Activated T-helper 1 cell treated with anti-CD3 and anti-CD28 coated beads, Interleukin-12 subunit alpha, Interleukin-12 subunit beta, Interleukin-2, Interleukin-4 antibody, amounts not matched to agents 30 ng/mL and 10 ng/mL and 1 ng/mL, durations not matched to agents 14 hours and 24 hours and 36 hours (primary cell): ENCODE measurements around the gene DIS3L. TPM values are rescaled to one million over a fixed set of nuclear protein-coding genes. Genes with fewer than 3 reads are reported as not detected.
"Not testable (repeated sequence)": the region's sequence is repeated elsewhere in the genome, so short reads cannot be mapped to it uniquely, and the experiment has no call there.

ENCODE experiments used
- DNase-seq: peaks from one replicate; pipeline ENCODE4 v3.0.0; 2021; ENCODE audit warnings: low spot score
- H3K27ac Mint-ChIP-seq: one replicate; pipeline ENCODE4 v1.8.0; 2021; ENCODE audit warnings: mild to moderate bottlenecking, mixed read lengths
- H3K27me3 Mint-ChIP-seq: one replicate; pipeline ENCODE4 v1.8.0; 2022; ENCODE audit warnings: mild to moderate bottlenecking, moderate library complexity, mixed read lengths; ENCODE audit not compliant: insufficient read depth
- H3K36me3 Mint-ChIP-seq: one replicate; pipeline ENCODE4 v1.8.0; 2021; ENCODE audit warnings: low read depth, mixed read lengths
- H3K4me1 Mint-ChIP-seq: one replicate; pipeline ENCODE4 v1.8.0; 2021; ENCODE audit warnings: low read depth, mixed read lengths
- H3K4me3 Mint-ChIP-seq: one replicate; pipeline ENCODE4 v1.8.0; 2021; ENCODE audit warnings: mild to moderate bottlenecking, moderate library complexity, mixed read lengths
- H3K9me3 Mint-ChIP-seq: one replicate; pipeline ENCODE4 v1.8.0; 2021; ENCODE audit warnings: mixed read lengths
- intact Hi-C: fragments of 100-400 bp; cut with micrococcal nuclease; formaldehyde crosslinking; loops from one replicate; pipeline ENCODE4 v1.15.1; 2024
- total RNA-seq: library from RNA; stranded (reverse); gene quantifications from 2 replicates; pipeline ENCODE4 v1.2.3, GENCODE V29; 2022

DIS3L gene
- total RNA-seq, 1 donor from 2014 or later, result 47.7 TPM

- DNase-seq, result no peak
- H3K4me1 Mint-ChIP-seq, result peaks cover 19% of the 10 kb centered on the region
- H3K9me3 Mint-ChIP-seq, result no peaks in the 10 kb centered on the region
- H3K27me3 Mint-ChIP-seq, result no peaks in the 10 kb centered on the region
- H3K4me3 Mint-ChIP-seq, result no peak overlapping the region
- H3K27ac Mint-ChIP-seq, result no peak overlapping the region
- peaks cover 2% of the 10 kb centered on the region for H3K36me3 Mint-ChIP-seq
- intact Hi-C loops, result no loop called here
These were observed 66.4 kb downstream of the DIS3L start for GRCh38 chr15:66359740-66360139.

DNA sequence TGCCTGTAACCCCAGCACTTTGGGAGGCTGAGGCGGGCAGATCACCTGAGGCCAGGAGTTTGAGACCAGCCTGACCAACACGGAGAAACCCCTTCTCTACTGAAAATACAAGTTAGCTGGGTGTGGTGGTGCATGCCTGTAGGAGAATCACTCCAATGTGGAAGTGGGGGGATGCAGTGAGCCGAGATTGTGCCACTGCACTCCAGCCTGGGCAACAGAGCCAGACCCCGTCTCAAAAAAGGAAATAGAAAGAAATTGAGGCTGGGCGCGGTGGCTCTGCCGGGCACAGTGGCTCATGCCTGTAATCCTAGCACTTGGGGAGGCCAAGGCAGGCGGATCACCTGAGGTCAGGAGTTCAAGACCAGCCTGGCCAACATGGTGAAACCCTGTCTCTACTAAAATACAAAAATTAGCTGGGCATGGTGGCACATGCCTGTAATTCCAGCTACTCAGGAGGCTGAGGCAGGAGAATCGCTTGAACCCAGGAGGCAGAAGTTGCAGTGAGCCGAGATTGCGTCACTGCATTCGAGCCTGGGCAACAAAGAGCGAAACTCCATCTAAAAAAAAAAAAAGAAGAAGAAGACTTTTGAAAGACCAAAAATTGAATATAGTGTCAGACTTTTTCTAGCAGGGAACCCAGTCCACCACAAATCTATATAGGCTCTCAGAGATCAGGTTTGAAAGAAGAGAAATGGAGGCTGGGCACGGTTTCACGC, 68.5 kb downstream of the DIS3L start:
- DNase-seq, H3K9me3 Mint-ChIP-seq, H3K27me3 Mint-ChIP-seq, H3K27ac Mint-ChIP-seq, H3K36me3 Mint-ChIP-seq, intact Hi-C loops, H3K4me3 Mint-ChIP-seq, H3K4me1 Mint-ChIP-seq: not testable (repeated sequence)

DNA sequence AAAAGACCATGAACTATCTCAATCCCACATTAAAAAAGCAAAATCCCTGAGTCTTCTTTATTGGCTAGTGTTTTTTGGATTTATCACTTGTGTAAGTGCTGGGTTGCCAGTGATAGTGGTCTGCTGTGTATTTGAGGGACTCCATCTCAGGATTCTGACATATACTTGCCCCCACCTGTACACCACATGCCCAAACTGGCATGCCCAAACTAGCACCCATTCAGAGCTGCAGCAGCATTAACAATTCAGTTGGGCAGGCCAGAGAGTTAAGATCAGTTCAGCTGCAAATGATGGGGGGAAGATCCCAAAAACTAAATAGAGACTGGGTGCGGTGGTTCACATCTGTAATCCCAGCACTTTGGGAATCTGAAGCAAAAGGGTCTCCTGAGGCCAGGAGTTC, 69.4 kb downstream of the DIS3L start:
- intact Hi-C loops, result no loop called here

DNA sequence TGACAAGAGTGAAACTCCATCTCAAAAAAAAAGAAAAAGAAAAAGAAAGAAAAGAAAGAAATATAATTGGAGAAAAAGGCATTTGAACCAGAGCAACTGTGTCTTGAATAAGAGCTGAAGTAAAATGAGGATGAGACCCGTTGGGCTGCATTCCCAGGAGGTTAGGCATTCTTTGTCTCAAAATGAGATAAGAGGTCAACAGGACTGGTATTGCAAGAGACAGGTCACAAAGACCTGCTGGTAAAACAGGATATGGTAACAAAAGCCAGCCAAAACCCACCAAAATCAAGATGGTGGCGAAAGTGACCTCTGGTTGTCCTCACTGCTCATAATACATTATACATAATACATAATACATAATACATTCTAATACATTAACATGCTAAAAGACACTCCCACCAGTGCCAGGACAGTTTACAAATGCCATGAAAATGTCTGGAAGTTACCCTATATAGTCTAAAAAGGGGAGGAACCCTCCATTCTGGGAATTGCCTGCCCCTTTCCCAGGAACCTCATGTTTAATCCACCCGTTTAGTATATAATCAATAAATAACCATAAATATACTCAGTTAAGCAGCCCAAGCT, 71.7 kb downstream of the DIS3L start:
- no peak for DNase-seq
- no peaks in the 10 kb centered on the region for H3K9me3 Mint-ChIP-seq
- H3K27me3 Mint-ChIP-seq, result no peaks in the 10 kb centered on the region
- intact Hi-C loops, result no loop called here
- no peak overlapping the region for H3K4me3 Mint-ChIP-seq
- peaks cover 8% of the 10 kb centered on the region for H3K4me1 Mint-ChIP-seq
- no peaks in the 10 kb centered on the region for H3K36me3 Mint-ChIP-seq
- no peak overlapping the region for H3K27ac Mint-ChIP-seq

More for the DNA sequence above, 69.4 kb downstream of the DIS3L start:
- no peak for DNase-seq
- Mint-ChIP-seq H3K27me3 (no peaks in the 10 kb centered on the region), H3K4me3 (no peak overlapping the region), H3K4me1 (no peaks in the 10 kb centered on the region), H3K27ac (no peak overlapping the region), H3K36me3 (no peaks in the 10 kb centered on the region), H3K9me3 (no peaks in the 10 kb centered on the region)

DNA sequence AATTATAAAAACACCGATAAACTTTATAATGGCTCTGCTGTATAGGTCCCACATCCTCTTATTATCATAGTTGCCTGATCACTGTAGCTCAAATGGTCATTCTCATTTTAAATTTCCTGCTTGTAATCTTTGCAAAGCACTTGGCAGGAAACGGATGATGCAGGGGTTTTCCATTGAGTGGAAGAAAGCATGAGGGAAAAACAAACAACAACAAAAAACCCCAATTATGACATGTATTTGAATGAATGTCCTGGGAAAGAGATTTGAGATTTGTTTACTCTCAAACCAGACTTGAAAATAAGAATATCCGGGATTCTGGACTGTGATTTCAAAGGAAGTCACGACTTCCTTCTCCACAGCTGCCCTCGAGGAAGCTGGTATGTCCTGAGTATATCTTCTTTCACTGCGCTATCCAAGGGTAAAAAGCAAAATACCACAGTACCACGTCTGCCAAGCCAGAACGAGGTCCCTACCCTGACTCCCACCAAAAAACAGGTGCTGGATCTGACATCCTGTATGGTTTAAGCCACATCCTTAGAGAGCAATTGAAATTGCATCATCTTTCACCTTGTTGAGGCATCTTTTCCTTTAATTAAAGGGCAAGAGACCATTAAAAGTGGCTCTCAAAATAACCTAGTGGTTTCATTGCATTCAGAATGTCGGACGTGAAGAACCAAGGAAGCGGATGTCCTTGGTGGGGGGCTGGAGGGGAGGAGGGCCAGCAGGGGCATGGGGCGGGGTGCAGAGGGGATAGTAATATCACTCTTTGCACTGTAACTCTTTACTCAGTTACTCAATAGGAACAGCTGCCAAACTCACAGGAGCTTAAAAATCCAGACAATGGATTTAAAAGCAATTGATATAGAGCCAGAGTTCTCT, 76.6 kb downstream of the DIS3L start:
- H3K36me3 Mint-ChIP-seq, result peaks cover 3% of the 10 kb centered on the region
- H3K4me1 Mint-ChIP-seq, result peaks cover 24% of the 10 kb centered on the region
- H3K4me3 Mint-ChIP-seq, result peak overlapping the region; percentile 78
- DNase-seq, result peak; percentile 34
- intact Hi-C loops, result loop anchor here (1.0 kb wide), 2 partner anchors 14 to 16 kb away; partner anchors contain the start of genes MAP2K1 and TIPIN
- H3K27ac Mint-ChIP-seq, result peak overlapping the region; percentile 97
- no peaks in the 10 kb centered on the region for H3K27me3 Mint-ChIP-seq
- H3K9me3 Mint-ChIP-seq, result peaks cover 3% of the 10 kb centered on the region

DNA sequence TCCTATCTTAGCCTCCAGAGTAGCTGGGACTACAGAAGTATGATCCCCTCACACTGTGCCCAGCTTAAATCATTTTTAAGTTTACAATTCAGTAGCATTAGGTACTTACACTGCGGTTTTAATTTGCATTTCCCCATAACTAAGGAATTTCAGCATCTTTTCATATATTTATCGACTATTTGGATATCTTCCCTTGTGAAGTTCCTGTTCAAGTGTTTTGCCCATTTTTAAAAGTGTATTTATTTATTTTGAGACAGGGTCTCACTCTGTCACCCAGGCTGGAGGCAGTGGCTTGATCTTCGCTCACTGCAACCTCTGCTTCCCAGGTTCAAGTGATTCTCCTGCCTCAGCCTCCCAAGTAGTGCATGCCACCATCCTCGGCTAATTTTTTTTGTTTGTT, 80.8 kb downstream of the DIS3L start:
- Mint-ChIP-seq H3K36me3 (peaks cover 3% of the 10 kb centered on the region), H3K9me3 (peaks cover 6% of the 10 kb centered on the region), H3K4me3 (no peak overlapping the region), H3K4me1 (peaks cover 24% of the 10 kb centered on the region), H3K27ac (no peak overlapping the region), H3K27me3 (no peaks in the 10 kb centered on the region)
- intact Hi-C loops, result no loop called here
- no peak for DNase-seq

GRCh38 chr15:66378814-66379430, 85.6 kb downstream of the DIS3L start:
- no peaks in the 10 kb centered on the region for H3K27me3 Mint-ChIP-seq
- H3K9me3 Mint-ChIP-seq, result peaks cover 6% of the 10 kb centered on the region
- H3K36me3 Mint-ChIP-seq, result peaks cover 3% of the 10 kb centered on the region
- intact Hi-C loops, result no loop called here
- no peaks in the 10 kb centered on the region for H3K4me1 Mint-ChIP-seq
- no peak for DNase-seq
- H3K27ac Mint-ChIP-seq, result no peak overlapping the region
- H3K4me3 Mint-ChIP-seq, result no peak overlapping the region

DNA sequence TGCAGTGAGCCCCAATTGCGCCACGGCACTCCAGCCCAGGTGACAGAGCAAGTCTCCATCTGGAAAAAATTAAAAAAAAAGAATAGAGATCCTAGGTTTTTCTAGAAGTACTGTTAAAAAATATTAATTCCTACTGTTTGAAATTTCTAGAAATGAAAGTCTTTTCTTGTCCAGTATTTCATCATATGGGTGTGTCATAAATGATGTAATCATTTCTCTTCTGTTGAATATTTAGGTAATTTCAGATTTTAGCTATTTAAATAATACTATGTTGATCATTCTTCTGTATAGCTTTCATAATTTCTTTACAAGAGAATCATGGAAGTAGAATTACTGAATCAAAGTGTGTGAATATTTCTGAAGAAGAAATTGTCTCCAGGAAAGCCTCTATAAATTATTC, 88.0 kb downstream of the DIS3L start:
- H3K27ac Mint-ChIP-seq, H3K36me3 Mint-ChIP-seq, DNase-seq, H3K27me3 Mint-ChIP-seq, H3K9me3 Mint-ChIP-seq, intact Hi-C loops, H3K4me3 Mint-ChIP-seq: not testable (repeated sequence)
- H3K4me1 Mint-ChIP-seq, result peaks cover 14% of the 10 kb centered on the region

Other genes with a start within 250 kb of the DIS3L start
- not detected in 2 replicates for gene MEGF11, start 39.8 kb upstream of the DIS3L start, total RNA-seq
- 49.2 and 56.0 TPM in 2 replicates for gene TIPIN, start 63.1 kb downstream of the DIS3L start, total RNA-seq
- gene MAP2K1, start 93.3 kb downstream of the DIS3L start, total RNA-seq, result 82.5 and 86.6 TPM in 2 replicates
- gene SNAPC5, start 204.2 kb downstream of the DIS3L start, total RNA-seq, result 37.3 and 39.0 TPM in 2 replicates
- gene RPL4, start 211.3 kb downstream of the DIS3L start, total RNA-seq, result 3,069 and 3,091 TPM in 2 replicates
- gene ZWILCH, start 211.8 kb downstream of the DIS3L start, total RNA-seq, result 37.5 and 42.2 TPM in 2 replicates